HEK293 (cell line): ENCODE measurements around the gene FUT8.

ENCODE experiments used
- ZFP37 ChIP-seq: fragments of 450-650 bp; formaldehyde crosslinking; IDR thresholded peaks from 2 replicates; pipeline ENCODE4 v1.5.1; 2016; ENCODE audit warnings: missing biosample characterization, missing genetic modification characterization
- ZNF133 ChIP-seq: fragments of 450-650 bp; formaldehyde crosslinking; IDR thresholded peaks from 2 replicates; pipeline ENCODE4 v1.5.1; 2016; ENCODE audit warnings: missing biosample characterization, missing genetic modification characterization
- ZNF510 ChIP-seq: fragments of 450-650 bp; formaldehyde crosslinking; IDR thresholded peaks from 2 replicates; pipeline ENCODE4 v1.5.1; 2018; ENCODE audit warnings: mild to moderate bottlenecking, missing genetic modification characterization, missing biosample characterization; ENCODE audit not compliant: insufficient replicate concordance
- ZNF707 ChIP-seq: fragments of 450-650 bp; formaldehyde crosslinking; IDR thresholded peaks from 2 replicates; pipeline ENCODE4 v1.5.1; 2016; ENCODE audit warnings: missing biosample characterization, missing genetic modification characterization
- ZNF76 ChIP-seq: fragments of 450-650 bp; formaldehyde crosslinking; IDR thresholded peaks from 2 replicates; pipeline ENCODE4; 2016; ENCODE audit warnings: low read depth, missing biosample characterization, missing genetic modification characterization, borderline replicate concordance
- TF ChIP-seq, protein P1 (sequence below): fragments of 450-650 bp; formaldehyde crosslinking; IDR thresholded peaks from 2 replicates; pipeline ENCODE4 v1.5.1; 2016; ENCODE audit warnings: missing biosample characterization, missing genetic modification characterization

DNA sequence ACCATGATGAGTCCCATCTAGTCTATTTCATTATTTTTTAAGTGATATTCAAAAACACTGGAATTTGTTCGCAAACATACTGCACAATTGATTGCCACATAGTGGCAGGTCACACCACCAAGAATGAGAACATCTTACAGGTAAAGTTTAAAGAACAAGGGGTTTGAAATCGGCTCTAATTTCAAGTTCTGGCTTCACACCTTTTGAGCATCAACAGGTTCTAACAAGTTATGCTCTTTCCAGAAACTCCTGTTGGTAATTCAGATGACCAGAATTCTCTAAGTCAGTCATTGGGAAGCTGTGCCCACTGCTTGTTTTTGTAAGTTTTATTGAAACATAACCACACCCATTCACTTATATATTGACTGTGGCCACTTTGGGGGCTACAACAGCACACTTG, 336.3 kb downstream of the FUT8 start:
- TF ChIP-seq, protein P1, sequence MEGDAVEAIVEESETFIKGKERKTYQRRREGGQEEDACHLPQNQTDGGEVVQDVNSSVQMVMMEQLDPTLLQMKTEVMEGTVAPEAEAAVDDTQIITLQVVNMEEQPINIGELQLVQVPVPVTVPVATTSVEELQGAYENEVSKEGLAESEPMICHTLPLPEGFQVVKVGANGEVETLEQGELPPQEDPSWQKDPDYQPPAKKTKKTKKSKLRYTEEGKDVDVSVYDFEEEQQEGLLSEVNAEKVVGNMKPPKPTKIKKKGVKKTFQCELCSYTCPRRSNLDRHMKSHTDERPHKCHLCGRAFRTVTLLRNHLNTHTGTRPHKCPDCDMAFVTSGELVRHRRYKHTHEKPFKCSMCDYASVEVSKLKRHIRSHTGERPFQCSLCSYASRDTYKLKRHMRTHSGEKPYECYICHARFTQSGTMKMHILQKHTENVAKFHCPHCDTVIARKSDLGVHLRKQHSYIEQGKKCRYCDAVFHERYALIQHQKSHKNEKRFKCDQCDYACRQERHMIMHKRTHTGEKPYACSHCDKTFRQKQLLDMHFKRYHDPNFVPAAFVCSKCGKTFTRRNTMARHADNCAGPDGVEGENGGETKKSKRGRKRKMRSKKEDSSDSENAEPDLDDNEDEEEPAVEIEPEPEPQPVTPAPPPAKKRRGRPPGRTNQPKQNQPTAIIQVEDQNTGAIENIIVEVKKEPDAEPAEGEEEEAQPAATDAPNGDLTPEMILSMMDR (tag by site-specific recombination) = no peak
- no peak for TF ChIP-seq ZFP37 (tag by site-specific recombination)
- no peak for TF ChIP-seq ZNF76 (tag by site-specific recombination)
- no peak for TF ChIP-seq ZNF707
- TF ChIP-seq ZNF510 (tag by site-specific recombination) = no peak
- TF ChIP-seq ZNF133 (tag by site-specific recombination) = no peak
